K562 (cell line): ENCODE measurements around the gene CYB5R4. TPM values are rescaled to one million over a fixed set of nuclear protein-coding genes. Genes with fewer than 3 reads are reported as not detected.
A peak's percentile ranks its signal among the peaks of the same experiment; 100 is the strongest.

ENCODE experiments used
- ARID1B ChIP-seq: fragments of 450-650 bp; IDR thresholded peaks from 2 replicates; pipeline ENCODE4 v1.6.1; 2016; ENCODE audit warnings: antibody characterized with exemption, mild to moderate bottlenecking, inconsistent platforms
- CBX1 ChIP-seq: sonication (generic); IDR thresholded peaks from 2 replicates; pipeline ENCODE4 v1.6.1; 2016; ENCODE audit warnings: antibody characterized with exemption, low read depth, mild to moderate bottlenecking
- EGR1 ChIP-seq: fragments of 450-650 bp; conservative IDR thresholded peaks from 2 replicates; pipeline ENCODE4 v1.6.1; 2017; ENCODE audit warnings: mild to moderate bottlenecking
- ETV5 ChIP-seq: sonication (generic); formaldehyde crosslinking; IDR thresholded peaks from 2 replicates; pipeline ENCODE4 v1.4.0; 2020; ENCODE audit warnings: low read depth, mild to moderate bottlenecking, missing genetic modification reagents
- EWSR1 ChIP-seq: fragments of 450-650 bp; IDR thresholded peaks from 2 replicates; pipeline ENCODE4 v1.6.1; 2018; ENCODE audit warnings: borderline replicate concordance, mild to moderate bottlenecking, low read depth, moderate library complexity; ENCODE audit not compliant: partially characterized antibody
- HNRNPK ChIP-seq: fragments of 200-400 bp; formaldehyde crosslinking; IDR thresholded peaks from one replicate; pipeline ENCODE4 v1.6.1; 2018; ENCODE audit warnings: mild to moderate bottlenecking, low read depth, low read length; ENCODE audit not compliant: poor library complexity, severe bottlenecking
- MYBL2 ChIP-seq, 2 experiments: fragments of 450-650 bp in 1 of 2; sonication (generic) in 1 of 2; formaldehyde crosslinking in 1 of 2; IDR thresholded peaks; 2 replicates each; pipeline versions ENCODE4 v1.6.1 to v1.8.1; 2017 to 2022; ENCODE audit warnings: borderline replicate concordance in 1 of 2, inconsistent platforms in 1 of 2, low read depth in 1 of 2, mild to moderate bottlenecking in 1 of 2, missing genetic modification reagents in 1 of 2, moderate library complexity in 1 of 2
- MYC ChIP-seq, 2 experiments: fragments of 250-450 bp in 1 of 2; sonication (Bioruptor Pico) in 1 of 2; IDR thresholded peaks; 2 replicates each; pipeline versions ENCODE4 v1.5.1 to v1.6.1; 2012 to 2021; ENCODE audit warnings: low read depth in 2 of 2, borderline replicate concordance in 1 of 2, improper control_type of control experiment in 1 of 2, low read length in 1 of 2, mild to moderate bottlenecking in 1 of 2, moderate library complexity in 1 of 2
- NR4A1 ChIP-seq, 2 experiments: fragments of 250-450 bp in 1 of 2; fragments of 450-650 bp in 1 of 2; sonication (Bioruptor Pico) in 1 of 2; IDR thresholded peaks; 2 replicates each; pipeline versions ENCODE4 v1.4.0 to v1.6.1; 2016 to 2020; ENCODE audit warnings: mild to moderate bottlenecking in 2 of 2, missing compliant biosample characterization in 1 of 2, missing genetic modification characterization in 1 of 2, moderate library complexity in 1 of 2
- RAD51 ChIP-seq: fragments of 450-650 bp; IDR thresholded peaks from 2 replicates; pipeline ENCODE4 v1.7.1; 2016; ENCODE audit warnings: low read depth, mild to moderate bottlenecking, borderline replicate concordance
- SFPQ ChIP-seq: fragments of 200-400 bp; formaldehyde crosslinking; IDR thresholded peaks from 2 replicates; pipeline ENCODE4 v1.6.1; 2017; ENCODE audit warnings: mild to moderate bottlenecking, low read depth, low read length, moderate library complexity
- SMAD3 ChIP-seq: fragments of 450-650 bp; formaldehyde crosslinking; conservative IDR thresholded peaks from 2 replicates; pipeline ENCODE4 v1.4.0; 2020; ENCODE audit warnings: mild to moderate bottlenecking
- SMARCC2 ChIP-seq: fragments of 450-650 bp; IDR thresholded peaks from 2 replicates; pipeline ENCODE4 v1.6.1; 2017; ENCODE audit warnings: antibody characterized with exemption, moderate library complexity, mild to moderate bottlenecking, low read depth
- SRSF7 ChIP-seq: fragments of 200-400 bp; formaldehyde crosslinking; optimal IDR thresholded peaks from 2 replicates; pipeline ENCODE3; 2017; ENCODE audit warnings: mild to moderate bottlenecking, low read depth, low read length
- TRIM24 ChIP-seq, 2 experiments: fragments of 450-650 bp; IDR thresholded peaks; 2 replicates each; pipeline ENCODE4 v1.6.1; 2016
- ZC3H11A ChIP-seq: IDR thresholded peaks from 2 replicates; pipeline ENCODE4 v1.6.1; 2012; ENCODE audit warnings: low read depth, low read length, improper control_type of control experiment
- ZFPM2 ChIP-seq: fragments of 250-450 bp; sonication (Bioruptor Pico); IDR thresholded peaks from 2 replicates; pipeline ENCODE4 v1.5.1; 2022; ENCODE audit warnings: mild to moderate bottlenecking
- ZFX ChIP-seq: sonication (generic); formaldehyde crosslinking; IDR thresholded peaks from 2 replicates; pipeline ENCODE4 v1.8.0; 2022; ENCODE audit warnings: mild to moderate bottlenecking, missing genetic modification reagents, moderate library complexity
- ZKSCAN1 ChIP-seq: fragments of 150-350 bp; IDR thresholded peaks from 2 replicates; pipeline ENCODE4 v1.6.1; 2016; ENCODE audit warnings: low read depth, low read length
- ZNF224 ChIP-seq: sonication (generic); formaldehyde crosslinking; IDR thresholded peaks from 2 replicates; pipeline ENCODE4 v1.8.0; 2022; ENCODE audit warnings: mild to moderate bottlenecking, missing genetic modification reagents
- ZNF316 ChIP-seq: fragments of 450-650 bp; IDR thresholded peaks from 2 replicates; pipeline ENCODE4 v1.6.1; 2016
- polyA plus RNA-seq, 8 experiments: library from polyadenylated mRNA; depleted of rRNA in 4 of 8; stranded (reverse) in 5 of 8; unstranded in 3 of 8; fragments of >200 nt; fragmentation: Nextera tagmentation in 2 of 8; fragmentation: Illumina TruSeq in 1 of 8; extraction: Ambion mirVana in 2 of 8; extraction: Trizol in 1 of 8; gene quantifications; 2 replicates each; pipeline versions ENCODE4 v1.2.1 to v1.2.3, GENCODE V29; 2011 to 2014; ENCODE audit warnings: inconsistent platforms in 1 of 8, missing spikeins in 1 of 8
- total RNA-seq, 7 experiments: library from RNA; depleted of rRNA in 6 of 7; stranded (reverse); fragments of >200 nt in 6 of 7; fragmentation: Illumina TruSeq in 2 of 7; extraction: Trizol in 2 of 7; gene quantifications; 2 replicates each; pipeline versions ENCODE4 v1.2.1 to v1.2.3, GENCODE V29; 2011 to 2021; ENCODE audit warnings: low replicate concordance in 1 of 7
- TF ChIP-seq, protein P1 (sequence below): fragments of 250-450 bp; sonication (Bioruptor Pico); IDR thresholded peaks from 2 replicates; pipeline ENCODE4 v1.8.0; 2022; ENCODE audit warnings: inconsistent platforms

The CYB5R4 gene
- total and polyA plus RNA-seq, 9 of the 15 experiments (the other 6 are each of a cell fraction or from before 2014, with no cell fraction given) = 5.9 to 23.1 (median 19.0) TPM

DNA sequence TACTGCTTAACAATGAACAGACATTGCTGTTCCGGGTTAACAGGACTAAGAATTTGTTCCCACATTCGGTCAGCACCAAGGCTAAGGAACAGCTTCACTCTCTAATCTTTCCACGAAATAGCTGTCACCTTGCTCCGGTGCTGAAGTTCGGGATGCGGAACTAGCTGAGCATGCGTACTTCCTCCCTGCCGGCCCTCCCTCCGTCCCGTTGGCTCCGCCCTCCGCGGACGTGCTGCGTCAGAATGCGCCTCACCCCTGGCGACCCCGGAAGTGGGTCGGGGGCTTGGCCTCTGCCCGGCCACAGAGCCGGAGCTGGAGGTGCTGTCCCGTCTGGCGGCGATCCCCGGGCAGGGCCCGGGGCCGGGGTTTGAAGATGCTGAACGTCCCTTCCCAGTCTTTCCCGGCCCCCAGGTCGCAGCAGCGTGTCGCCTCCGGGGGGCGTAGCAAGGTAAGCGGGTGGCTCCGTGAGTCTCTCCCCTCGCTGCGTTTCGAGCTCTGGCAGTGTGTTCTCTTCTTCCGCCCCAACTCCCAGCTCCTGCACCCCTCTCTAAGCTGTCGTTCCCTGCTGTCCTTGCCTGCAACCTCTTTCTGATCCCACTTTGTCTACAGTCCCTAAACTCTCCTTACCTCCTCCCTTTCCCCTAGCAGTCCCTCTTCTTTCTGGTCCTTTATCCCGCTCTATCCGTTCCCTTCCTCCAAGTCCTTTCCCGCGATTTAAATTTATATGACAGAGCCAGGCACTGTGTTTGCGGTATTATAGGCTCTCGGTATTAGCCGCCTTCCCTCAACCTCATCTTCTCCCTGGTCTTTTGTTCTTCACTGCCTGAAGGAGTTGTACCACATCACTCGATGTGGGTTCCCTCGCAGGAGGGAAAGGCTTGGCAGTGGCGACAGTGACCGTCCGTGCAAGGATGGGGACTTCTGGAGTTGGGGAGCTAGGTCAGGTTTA, at the start of gene CYB5R4 (continued):
- TF ChIP-seq RAD51 (no peak), ZC3H11A (peak; percentile 63; the same call in 1 of the 2 replicates), SMARCC2 (no peak), NR4A1 (CRISPR knock-in tag; IDR thresholded peaks at IDR 0.05) (no peak), NR4A1 (tag; IDR thresholded peaks at IDR 0.05) (peak; percentile 89), TRIM24 (IDR thresholded peaks at IDR 0.05) (peak; percentile 10 to 40; a peak in 1 of 4 replicates), ZNF316 (peak; percentile 61), ETV5 (peak; percentile 86; the same call in 1 of the 2 replicates), ZFPM2 (CRISPR knock-in tag) (no peak), CBX1 (no peak; the same call in none of the 2 replicates), EGR1 (peak; percentile 38; the same call in 1 of the 2 replicates), EWSR1 (no peak), ZFX (CRISPR knock-in tag) (peak; percentile 92), MYC (IDR thresholded peaks at IDR 0.05; ENCODE audit: low read depth, low read length) (0 out of 2 replicates have a peak, but pooled peaks have one; percentile 59), MYC (CRISPR knock-in tag; IDR thresholded peaks at IDR 0.05; ENCODE audit: borderline replicate concordance, low read depth) (no peak), SMAD3 (CRISPR knock-in tag) (peak; percentile 84), ZKSCAN1 (no peak), SFPQ (no peak), SRSF7 (no peak), MYBL2 (IDR thresholded peaks at IDR 0.05; ENCODE audit: low read depth) (no peak), MYBL2 (CRISPR knock-in tag; IDR thresholded peaks at IDR 0.05; ENCODE audit: borderline replicate concordance) (no peak), ZNF224 (CRISPR knock-in tag) (peak; percentile 97), HNRNPK (no peak), ARID1B (peak; percentile 35)
- TF ChIP-seq, protein P1, sequence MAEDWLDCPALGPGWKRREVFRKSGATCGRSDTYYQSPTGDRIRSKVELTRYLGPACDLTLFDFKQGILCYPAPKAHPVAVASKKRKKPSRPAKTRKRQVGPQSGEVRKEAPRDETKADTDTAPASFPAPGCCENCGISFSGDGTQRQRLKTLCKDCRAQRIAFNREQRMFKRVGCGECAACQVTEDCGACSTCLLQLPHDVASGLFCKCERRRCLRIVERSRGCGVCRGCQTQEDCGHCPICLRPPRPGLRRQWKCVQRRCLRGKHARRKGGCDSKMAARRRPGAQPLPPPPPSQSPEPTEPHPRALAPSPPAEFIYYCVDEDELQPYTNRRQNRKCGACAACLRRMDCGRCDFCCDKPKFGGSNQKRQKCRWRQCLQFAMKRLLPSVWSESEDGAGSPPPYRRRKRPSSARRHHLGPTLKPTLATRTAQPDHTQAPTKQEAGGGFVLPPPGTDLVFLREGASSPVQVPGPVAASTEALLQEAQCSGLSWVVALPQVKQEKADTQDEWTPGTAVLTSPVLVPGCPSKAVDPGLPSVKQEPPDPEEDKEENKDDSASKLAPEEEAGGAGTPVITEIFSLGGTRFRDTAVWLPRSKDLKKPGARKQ (CRISPR knock-in tag) = no peak
